GM12891 (cell line): Measurements from ENCODE around the gene STOX2.

ENCODE experiments used
- PAX5 ChIP-seq: IDR thresholded peaks from 2 replicates; pipeline ENCODE4 v1.6.1; 2011; ENCODE audit warnings: low read length, moderate library complexity, mild to moderate bottlenecking; ENCODE audit not compliant: insufficient read depth, severe bottlenecking
- POLR2A ChIP-seq: IDR thresholded peaks from 2 replicates; pipeline ENCODE4 v1.6.1; 2011; ENCODE audit warnings: low read depth, low read length, control low read depth
- POLR2AphosphoS5 ChIP-seq: IDR thresholded peaks from 2 replicates; pipeline ENCODE4 v1.6.1; 2011; ENCODE audit warnings: low read depth, low read length, control low read depth
- SPI1 ChIP-seq: IDR thresholded peaks from 2 replicates; pipeline ENCODE4 v1.6.1; 2011; ENCODE audit warnings: low read depth, low read length, control low read depth
- TAF1 ChIP-seq: IDR thresholded peaks from 2 replicates; pipeline ENCODE4 v1.6.1; 2011; ENCODE audit warnings: low read depth, low read length, control low read depth

DNA sequence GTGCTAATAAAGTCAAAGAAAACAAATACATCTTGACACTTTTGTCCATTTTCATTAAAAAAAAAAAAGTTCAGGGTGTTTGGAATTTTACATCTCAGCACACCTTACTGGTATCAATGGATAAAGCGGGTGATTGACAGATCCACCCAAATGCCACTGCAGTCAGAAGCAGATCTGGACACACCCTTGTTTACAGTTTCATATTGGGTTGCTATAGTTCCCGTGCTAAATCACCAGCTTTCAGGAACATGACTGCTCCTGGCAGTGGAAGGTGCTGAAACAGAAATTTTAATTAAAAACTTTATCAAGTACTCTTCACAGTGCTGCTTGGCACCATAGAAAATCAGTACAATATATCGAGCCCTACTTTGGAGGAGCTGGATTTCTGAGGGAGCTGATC is 116.3 kb downstream of the STOX2 start:
- no peak for TF ChIP-seq SPI1
- TF ChIP-seq POLR2A, result no peak
- TF ChIP-seq TAF1, result no peak
- TF ChIP-seq PAX5, result no peak
- TF ChIP-seq POLR2AphosphoS5, result no peak
